Rectal smooth muscle tissue (tissue), 1 donor: ENCODE results near the gene RGS16.

Experiments
- H3K27ac ChIP-seq: one replicate; pipeline ENCODE4 v1.7.0; 2013; ENCODE audit warnings: low read depth, low read length, inconsistent platforms
- H3K27me3 ChIP-seq: one replicate; pipeline ENCODE4 v1.7.0; 2013; ENCODE audit warnings: low read length; ENCODE audit not compliant: control insufficient read depth, insufficient read depth
- H3K36me3 ChIP-seq: one replicate; pipeline ENCODE4 v1.7.0; 2013; ENCODE audit warnings: low read length; ENCODE audit not compliant: control insufficient read depth, insufficient read depth
- H3K4me1 ChIP-seq: one replicate; pipeline ENCODE4 v1.7.0; 2013; ENCODE audit warnings: low read length; ENCODE audit not compliant: control insufficient read depth, insufficient read depth
- H3K4me3 ChIP-seq: one replicate; pipeline ENCODE4 v1.7.0; 2013; ENCODE audit warnings: low read length
- H3K9ac ChIP-seq: one replicate; pipeline ENCODE4 v1.7.0; 2013; ENCODE audit warnings: low read length

RGS16 gene

DNA sequence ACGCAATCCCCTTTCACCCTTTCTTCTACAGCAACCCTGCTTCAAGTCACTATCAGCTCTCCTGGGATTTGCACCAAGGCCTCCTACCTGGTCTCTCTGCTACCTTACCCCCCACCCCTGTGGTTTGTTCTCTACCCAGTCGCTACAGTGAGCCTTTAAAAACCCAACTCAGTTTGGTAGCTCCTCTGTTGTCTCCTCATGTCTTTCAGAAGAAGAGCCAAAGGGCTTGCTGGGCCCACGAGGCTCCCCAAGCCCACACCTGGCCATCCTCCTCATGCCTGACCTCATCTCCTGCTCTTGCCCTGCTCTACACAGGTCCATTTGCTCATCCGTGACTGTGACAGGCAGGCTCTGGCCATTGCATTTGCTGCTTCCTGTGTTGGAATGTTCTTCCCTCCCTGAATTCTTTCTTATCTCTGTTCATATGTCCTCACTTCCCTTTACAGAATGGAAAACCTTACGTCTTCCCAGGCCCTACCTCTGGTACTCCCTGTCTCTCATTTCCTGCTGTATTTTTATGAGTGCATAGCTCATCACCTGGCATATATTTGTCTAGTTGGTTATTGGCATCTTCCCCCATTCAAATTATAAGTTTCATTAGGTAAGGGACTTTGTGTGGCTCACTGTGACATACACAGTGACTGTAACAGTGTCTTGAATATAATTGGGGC lies 3.3 kb downstream of the RGS16 start:
- Histone ChIP-seq H3K9ac (no peak overlapping the region), H3K4me3 (no peak overlapping the region), H3K36me3 (peaks cover 2% of the 10 kb centered on the region), H3K27me3 (no peaks in the 10 kb centered on the region), H3K27ac (no peak overlapping the region), H3K4me1 (peaks cover 5% of the 10 kb centered on the region)

- Histone ChIP-seq H3K4me1 (peaks cover 5% of the 10 kb centered on the region), H3K27me3 (no peaks in the 10 kb centered on the region), H3K27ac (no peak overlapping the region), H3K4me3 (no peak overlapping the region), H3K36me3 (peaks cover 2% of the 10 kb centered on the region), H3K9ac (no peak overlapping the region)
These were observed 4.0 kb downstream of the RGS16 start for GRCh38 chr1:182600036-182600713.

GRCh38 chr1:182599339-182599738 lies 4.8 kb downstream of the RGS16 start:
- Histone ChIP-seq H3K4me3 (no peak overlapping the region), H3K36me3 (peaks cover 2% of the 10 kb centered on the region), H3K4me1 (no peaks in the 10 kb centered on the region), H3K27ac (no peak overlapping the region), H3K9ac (no peak overlapping the region), H3K27me3 (no peaks in the 10 kb centered on the region)

- Histone ChIP-seq H3K36me3 (peaks cover 2% of the 10 kb centered on the region), H3K27me3 (no peaks in the 10 kb centered on the region), H3K9ac (no peak overlapping the region), H3K27ac (no peak overlapping the region), H3K4me1 (no peaks in the 10 kb centered on the region), H3K4me3 (no peak overlapping the region)
These were observed 5.9 kb downstream of the RGS16 start for GRCh38 chr1:182598296-182598695.

DNA sequence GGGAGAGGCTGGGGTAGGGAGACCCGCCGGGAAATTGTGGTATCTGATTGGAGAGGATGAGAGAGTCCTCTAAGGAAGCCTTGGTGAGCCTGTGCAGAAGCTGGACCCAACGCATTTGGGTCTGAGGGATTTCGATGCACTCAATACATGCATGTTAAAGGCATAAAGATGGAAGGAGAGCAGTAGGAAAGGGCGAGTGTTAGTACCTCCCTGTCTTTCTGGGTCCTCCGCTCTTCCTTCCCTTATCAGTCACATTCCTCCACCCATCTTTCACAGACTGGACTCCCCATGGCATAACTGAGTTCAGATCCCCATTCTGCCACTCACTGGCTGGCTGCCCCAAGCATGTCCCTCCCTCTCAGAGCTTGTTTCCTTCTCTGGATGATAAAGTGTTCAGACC lies 7.3 kb downstream of the RGS16 start:
- Histone ChIP-seq H3K4me1 (no peaks in the 10 kb centered on the region), H3K9ac (no peak overlapping the region), H3K36me3 (peaks cover 2% of the 10 kb centered on the region), H3K27me3 (peaks cover 1% of the 10 kb centered on the region), H3K4me3 (no peak overlapping the region), H3K27ac (no peak overlapping the region)

- H3K36me3 ChIP-seq = no peaks in the 10 kb centered on the region
- no peak overlapping the region for H3K27ac ChIP-seq
- no peak overlapping the region for H3K9ac ChIP-seq
These were observed 8.4 kb downstream of the RGS16 start for GRCh38 chr1:182595641-182596240.

GRCh38 chr1:182589931-182590330 lies 14.3 kb downstream of the RGS16 start:
- Histone ChIP-seq H3K9ac (no peak overlapping the region), H3K4me1 (peaks cover 2% of the 10 kb centered on the region), H3K27me3 (peaks cover 2% of the 10 kb centered on the region), H3K4me3 (no peak overlapping the region), H3K36me3 (no peaks in the 10 kb centered on the region), H3K27ac (no peak overlapping the region)

More at GRCh38 chr1:182595641-182596240, 8.4 kb downstream of the RGS16 start:
- no peak overlapping the region for H3K4me3 ChIP-seq
- peaks cover 2% of the 10 kb centered on the region for H3K27me3 ChIP-seq
- H3K4me1 ChIP-seq = no peaks in the 10 kb centered on the region

GRCh38 chr1:182589520-182589919 lies 14.7 kb downstream of the RGS16 start:
- Histone ChIP-seq H3K27me3 (peaks cover 2% of the 10 kb centered on the region), H3K4me1 (peaks cover 2% of the 10 kb centered on the region), H3K4me3 (peak overlapping the region; percentile 91), H3K36me3 (no peaks in the 10 kb centered on the region), H3K27ac (peak overlapping the region; percentile 92), H3K9ac (peak overlapping the region; percentile 94)

DNA sequence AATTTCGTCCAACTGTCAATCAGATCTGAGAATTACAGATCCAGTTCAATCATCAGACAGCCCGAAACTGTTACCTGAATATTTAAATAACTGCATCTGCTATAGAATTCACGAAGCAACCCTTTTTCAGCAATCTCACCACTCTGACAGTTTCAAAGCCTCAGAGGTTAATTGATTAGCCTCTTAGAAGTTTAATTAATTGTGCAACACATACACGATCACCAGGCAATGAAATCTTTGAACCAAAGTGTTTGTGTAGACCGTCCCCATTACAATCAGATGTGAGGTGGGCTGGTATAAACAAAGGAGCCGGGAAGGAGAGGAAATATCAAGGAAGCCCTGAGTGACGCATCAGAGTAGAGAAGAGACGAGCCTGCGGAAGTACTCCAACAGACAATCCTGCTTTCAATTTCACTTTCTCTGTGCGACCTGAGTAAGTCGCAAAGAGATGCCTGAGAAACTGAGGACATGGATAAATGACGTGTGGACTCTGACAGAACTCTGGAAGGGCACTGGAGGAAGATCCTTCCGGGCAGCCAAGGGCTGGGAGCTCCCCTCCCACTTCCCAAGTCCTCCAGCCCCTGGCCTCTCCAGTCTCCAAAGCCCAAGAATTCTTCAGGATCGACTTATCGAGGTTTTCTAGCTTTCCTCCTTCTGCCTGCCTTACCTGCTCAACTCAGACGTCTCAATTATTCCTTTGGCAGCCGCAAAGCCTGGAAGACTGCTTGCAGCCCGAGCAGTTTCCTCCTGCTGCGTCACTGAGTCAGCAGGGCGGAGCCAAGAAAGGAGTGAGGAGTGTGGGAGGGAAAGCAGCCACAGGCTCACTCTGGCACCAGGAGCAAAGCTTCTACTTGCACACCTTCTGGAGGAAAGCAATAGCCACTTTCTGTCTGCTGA lies 15.4 kb downstream of the RGS16 start, which contains the start of gene RNASEL:
TSS of gene RNASEL (minus strand) at position 757 of the 897 bp plus-strand sequence. CDS start 2,450 bp downstream, outside the sequence.
- H3K36me3 ChIP-seq = no peaks in the 10 kb centered on the region
- H3K4me3 ChIP-seq = peak within 1 kb of the TSS; percentile 91
- H3K27me3 ChIP-seq = peaks cover 2% of the 10 kb centered on the region
- H3K27ac ChIP-seq = peak within 1 kb of the TSS; percentile 92
- H3K4me1 ChIP-seq = peaks cover 2% of the 10 kb centered on the region
- H3K9ac ChIP-seq = peak within 1 kb of the TSS; percentile 94

DNA sequence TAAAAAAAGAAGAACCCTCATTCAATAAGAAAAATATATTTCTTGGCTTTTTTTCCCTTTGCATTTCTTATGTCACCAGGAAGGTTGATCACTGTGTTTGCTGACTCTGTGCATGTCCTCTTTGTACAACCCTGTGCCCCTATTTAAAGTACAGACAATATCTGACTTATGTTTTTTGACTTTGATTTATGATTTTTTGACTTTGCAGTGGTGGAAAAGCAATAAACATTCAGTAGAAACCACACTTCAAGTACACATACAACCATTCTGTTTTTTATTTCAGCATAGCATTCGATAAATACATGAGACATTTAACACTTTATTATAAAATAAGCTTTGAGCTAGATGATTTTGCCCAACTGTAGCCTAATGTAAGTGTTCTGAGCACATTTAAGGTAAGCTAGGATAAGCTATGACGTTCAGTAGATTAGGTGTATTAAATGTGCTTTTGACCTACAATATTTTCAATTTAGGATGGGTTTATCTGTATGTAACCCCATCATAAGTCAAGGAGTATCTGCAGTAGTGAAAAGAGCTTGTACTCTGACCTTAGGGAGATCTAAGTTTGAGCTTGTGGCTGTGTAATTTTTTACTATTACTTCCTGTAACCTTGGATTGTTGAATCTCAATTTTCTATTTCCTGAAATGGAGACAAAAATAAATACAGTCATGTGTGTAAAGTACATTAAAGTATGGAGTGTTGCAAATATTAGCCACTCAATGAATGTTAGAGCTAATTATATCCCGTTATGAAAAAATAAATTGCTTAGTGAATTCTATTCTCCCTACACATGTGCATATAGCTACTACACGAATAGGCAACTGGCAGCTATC lies 16.3 kb downstream of the RGS16 start:
- Histone ChIP-seq H3K27me3 (peaks cover 2% of the 10 kb centered on the region), H3K9ac (no peak overlapping the region), H3K4me1 (peaks cover 2% of the 10 kb centered on the region), H3K36me3 (no peaks in the 10 kb centered on the region), H3K4me3 (peak overlapping the region; percentile 91), H3K27ac (peak overlapping the region; percentile 92)

DNA sequence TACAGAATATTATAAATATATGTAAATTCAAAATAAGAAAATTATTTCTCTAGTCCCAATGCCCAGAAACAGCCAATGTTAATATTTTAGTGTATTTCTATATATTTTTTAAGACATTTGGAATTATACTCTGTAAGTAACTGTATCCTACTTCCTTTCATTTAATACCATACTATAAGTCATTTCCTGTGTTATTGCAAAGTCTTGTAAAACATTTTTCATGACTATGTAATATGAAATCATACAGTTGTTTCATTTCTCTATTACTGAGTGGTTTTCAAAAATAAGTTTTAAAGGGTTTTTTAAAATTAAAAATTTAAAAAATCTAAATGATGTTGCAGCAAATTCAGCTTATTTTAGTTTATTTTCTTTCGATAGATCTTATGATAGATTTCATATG lies 17.1 kb downstream of the RGS16 start:
- Histone ChIP-seq H3K27ac (no peak overlapping the region), H3K9ac (no peak overlapping the region), H3K36me3 (no peaks in the 10 kb centered on the region), H3K4me3 (no peak overlapping the region), H3K4me1 (peaks cover 2% of the 10 kb centered on the region), H3K27me3 (peaks cover 2% of the 10 kb centered on the region)
